ENCODE data around the gene PTPRD. TPM values are rescaled to one million over a fixed set of nuclear protein-coding genes. Genes with fewer than 3 reads are reported as not detected.

Gene PTPRD
- total RNA-seq, 1 experiment from 2014 or later: 69.6 TPM

- TF ChIP-seq RORB (CRISPR knock-in tag; IDR thresholded peaks at IDR 0.05): no peak
- TF ChIP-seq IRF1 (CRISPR knock-in tag; IDR thresholded peaks at IDR 0.05): no peak
- no peak for TF ChIP-seq CTCF (IDR thresholded peaks at IDR 0.05)
- TF ChIP-seq NR1H2 (CRISPR knock-in tag; IDR thresholded peaks at IDR 0.05): no peak
- ATAC-seq (no peak), DNase-seq (ENCODE audit: low spot score) (no peak)
- Mint-ChIP-seq H3K4me3 (no peak overlapping the region), H3K4me1 (peaks cover 16% of the 10 kb centered on the region), H3K27ac (no peak overlapping the region), H3K9me3 (peaks cover 4% of the 10 kb centered on the region), H3K36me3 (no peaks in the 10 kb centered on the region), H3K27me3 (ENCODE audit: low read depth) (no peaks in the 10 kb centered on the region)
- ChIA-PET POLR2A (no interaction called here), CTCF (no interaction called here)
Observed at GRCh38 chr9:8474937-8475336, 2137.9 kb downstream of the PTPRD start.

- no peak overlapping the region for H3K27ac Mint-ChIP-seq
- H3K27me3 Mint-ChIP-seq (ENCODE audit: low read depth): no peaks in the 10 kb centered on the region
Observed at GRCh38 chr9:8473244-8474020, 2139.4 kb downstream of the PTPRD start.

GRCh38 chr9:8468045-8468637 lies 2144.7 kb downstream of the PTPRD start:
- TF ChIP-seq CTCF (IDR thresholded peaks at IDR 0.05) (no peak), ZNF263 (CRISPR knock-in tag; IDR thresholded peaks at IDR 0.05; ENCODE audit: low read depth) (no peak), MLX (CRISPR knock-in tag; IDR thresholded peaks at IDR 0.05) (no peak), TP53 (CRISPR knock-in tag; IDR thresholded peaks at IDR 0.05) (no peak), ZNF512 (CRISPR knock-in tag; IDR thresholded peaks at IDR 0.05; ENCODE audit: borderline replicate concordance) (no peak), SMAD3 (CRISPR knock-in tag; IDR thresholded peaks at IDR 0.05; ENCODE audit: borderline replicate concordance) (no peak), ZNF416 (CRISPR knock-in tag; IDR thresholded peaks at IDR 0.05) (no peak), ATF1 (CRISPR knock-in tag; IDR thresholded peaks at IDR 0.05) (no peak), PRRX2 (CRISPR knock-in tag; IDR thresholded peaks at IDR 0.05) (no peak), ZNF423 (CRISPR knock-in tag; IDR thresholded peaks at IDR 0.05) (no peak), NFYB (CRISPR knock-in tag; conservative IDR thresholded peaks at IDR 0.05; ENCODE audit: low read depth) (no peak), MAX (CRISPR knock-in tag; IDR thresholded peaks at IDR 0.05) (no peak), GABPB1 (CRISPR knock-in tag; IDR thresholded peaks at IDR 0.05) (no peak), MYBL2 (CRISPR knock-in tag; IDR thresholded peaks at IDR 0.05) (no peak)
- H3K36me3 Mint-ChIP-seq: no peaks in the 10 kb centered on the region; the same call in 1 of the 2 replicates
- ChIA-PET CTCF (no interaction called here), POLR2A (no interaction called here)
- DNase-seq (ENCODE audit: low spot score): no peak
- no peak overlapping the region for H3K27ac Mint-ChIP-seq
- no peaks in the 10 kb centered on the region for H3K27me3 Mint-ChIP-seq (ENCODE audit: low read depth)
- no peaks in the 10 kb centered on the region for H3K9me3 Mint-ChIP-seq
- ATAC-seq: peak; percentile 43
- H3K4me1 Mint-ChIP-seq: peaks cover 5% of the 10 kb centered on the region
- H3K4me3 Mint-ChIP-seq: no peak overlapping the region

More at GRCh38 chr9:8473244-8474020, 2139.4 kb downstream of the PTPRD start:
- no peak for TF ChIP-seq AR (CRISPR knock-in tag; IDR thresholded peaks at IDR 0.05)
- peaks cover 4% of the 10 kb centered on the region for H3K9me3 Mint-ChIP-seq
- ChIA-PET CTCF (no interaction called here), POLR2A (no interaction called here)
- no peak overlapping the region for H3K4me3 Mint-ChIP-seq
- DNase-seq (ENCODE audit: low spot score): no peak
- no peak for ATAC-seq
- peaks cover 9% of the 10 kb centered on the region for H3K4me1 Mint-ChIP-seq
- H3K36me3 Mint-ChIP-seq: no peaks in the 10 kb centered on the region
